Spinal cord (tissue), 10 donors: ENCODE measurements around the gene TXNRD2. TPM values are rescaled to one million over a fixed set of nuclear protein-coding genes. Genes with fewer than 3 reads are reported as not detected.

Source experiments
- DNase-seq, 6 donors: peaks; one replicate each; pipeline versions ENCODE4 v3.0.0 to v3.0.0-alpha.2; 2013 to 2015; ENCODE audit warnings: low spot score in 6 of 6, low read depth in 4 of 6
- H3K27ac ChIP-seq: one replicate; pipeline ENCODE4 v1.5.1; 2013; ENCODE audit warnings: low read depth, low read length, control low read depth
- H3K27me3 ChIP-seq: one replicate; pipeline ENCODE4 v1.6.1; 2013; ENCODE audit warnings: low read length; ENCODE audit not compliant: control insufficient read depth, insufficient read depth
- H3K36me3 ChIP-seq: one replicate; pipeline ENCODE4 v1.6.1; 2013; ENCODE audit warnings: low read length; ENCODE audit not compliant: control insufficient read depth, insufficient read depth
- H3K4me1 ChIP-seq: one replicate; pipeline ENCODE4 v1.6.1; 2013; ENCODE audit warnings: low read length; ENCODE audit not compliant: control insufficient read depth, insufficient read depth
- H3K4me3 ChIP-seq: one replicate; pipeline ENCODE4 v1.5.1; 2013; ENCODE audit warnings: low read depth, low read length, control low read depth
- H3K9me3 ChIP-seq: one replicate; pipeline ENCODE4 v1.6.1; 2013; ENCODE audit warnings: low read length; ENCODE audit not compliant: control insufficient read depth, insufficient read depth
- WGBS: methylation state at CpG from one replicate; pipeline ENCODE4 v1.1.5; 2013; ENCODE audit warnings: missing lambda C conversion rate; ENCODE audit not compliant: insufficient coverage; 5-methylcytosine and 5-hydroxymethylcytosine counted together
- polyA plus RNA-seq, 2 donors: library from polyadenylated mRNA; unstranded; fragments of 120-200 nt; gene quantifications; one replicate each; pipeline ENCODE4 v1.2.1, GENCODE V29; 2013; ENCODE audit not compliant: insufficient read length in 2 of 2
- total RNA-seq, 2 donors: library from RNA; depleted of rRNA in 1 of 2; stranded (reverse); fragments of 120-200 nt in 1 of 2; fragments of >200 nt in 1 of 2; gene quantifications; one replicate each; pipeline versions ENCODE4 v1.2.3 to v1.2.4, GENCODE V29; 2013 to 2014
- donor health status: healthy.

The TXNRD2 gene
- total and polyA plus RNA-seq, 4 donors, result 17.1 to 29.4 (median 23.6) TPM

GRCh38 chr22:19961201-19961580 lies 19.6 kb upstream of the TXNRD2 start:
- no peak for DNase-seq
- H3K4me1 ChIP-seq, result peaks cover 61% of the 10 kb centered on the region
- no peaks in the 10 kb centered on the region for H3K27me3 ChIP-seq
- H3K36me3 ChIP-seq, result peaks cover 60% of the 10 kb centered on the region
- no peak overlapping the region for H3K27ac ChIP-seq
- no peaks in the 10 kb centered on the region for H3K9me3 ChIP-seq
- H3K4me3 ChIP-seq, result no peak overlapping the region
- 90% methylated on average over 9 of the region's 9 CpGs for WGBS

- 90% methylated on average over 9 of the region's 12 CpGs for WGBS
- Histone ChIP-seq H3K36me3 (peaks cover 57% of the 10 kb centered on the region), H3K4me1 (peaks cover 56% of the 10 kb centered on the region), H3K27me3 (no peaks in the 10 kb centered on the region), H3K27ac (no peak overlapping the region), H3K4me3 (no peak overlapping the region), H3K9me3 (no peaks in the 10 kb centered on the region)
- no peak for DNase-seq
Measured at GRCh38 chr22:19960491-19961200, 19.0 kb upstream of the TXNRD2 start.

GRCh38 chr22:19959587-19960490 lies 18.2 kb upstream of the TXNRD2 start:
- no peak for DNase-seq
- Histone ChIP-seq H3K4me1 (peaks cover 48% of the 10 kb centered on the region), H3K9me3 (no peaks in the 10 kb centered on the region), H3K4me3 (no peak overlapping the region), H3K27ac (no peak overlapping the region), H3K36me3 (peaks cover 58% of the 10 kb centered on the region), H3K27me3 (no peaks in the 10 kb centered on the region)
- 20% methylated on average over 9 of the region's 13 CpGs for WGBS

GRCh38 chr22:19959043-19959586 lies 17.5 kb upstream of the TXNRD2 start:
- peak in 2 of 6 donors; percentile 77 to 85 for DNase-seq

GRCh38 chr22:19958083-19959042 lies 16.7 kb upstream of the TXNRD2 start:
- DNase-seq, result no peak
- WGBS, result 63% methylated on average over 6 of the region's 19 CpGs
- Histone ChIP-seq H3K9me3 (no peaks in the 10 kb centered on the region), H3K27ac (no peak overlapping the region), H3K27me3 (no peaks in the 10 kb centered on the region), H3K36me3 (peaks cover 48% of the 10 kb centered on the region), H3K4me1 (peaks cover 53% of the 10 kb centered on the region), H3K4me3 (peak overlapping the region; percentile 21)

More at GRCh38 chr22:19959043-19959586, 17.5 kb upstream of the TXNRD2 start:
- H3K27ac ChIP-seq, result no peak overlapping the region
- peaks cover 51% of the 10 kb centered on the region for H3K36me3 ChIP-seq
- no peaks in the 10 kb centered on the region for H3K9me3 ChIP-seq
- H3K27me3 ChIP-seq, result no peaks in the 10 kb centered on the region
- H3K4me1 ChIP-seq, result peaks cover 46% of the 10 kb centered on the region
- peak overlapping the region; percentile 21 for H3K4me3 ChIP-seq
- 29% methylated on average over 19 of the region's 30 CpGs for WGBS

GRCh38 chr22:19957445-19957844 lies 15.8 kb upstream of the TXNRD2 start:
- WGBS, result 81% methylated on average over 7 of the region's 9 CpGs
- H3K4me3 ChIP-seq, result no peak overlapping the region
- DNase-seq, result no peak
- peaks cover 42% of the 10 kb centered on the region for H3K36me3 ChIP-seq
- no peak overlapping the region for H3K27ac ChIP-seq
- no peaks in the 10 kb centered on the region for H3K9me3 ChIP-seq
- peaks cover 54% of the 10 kb centered on the region for H3K4me1 ChIP-seq
- no peaks in the 10 kb centered on the region for H3K27me3 ChIP-seq

GRCh38 chr22:19955241-19956128 lies 13.9 kb upstream of the TXNRD2 start:
- peaks cover 35% of the 10 kb centered on the region for H3K4me1 ChIP-seq
- H3K9me3 ChIP-seq, result no peaks in the 10 kb centered on the region
- WGBS, result 84% methylated on average over 18 of the region's 19 CpGs
- peaks cover 37% of the 10 kb centered on the region for H3K36me3 ChIP-seq
- no peak for DNase-seq
- H3K27me3 ChIP-seq, result no peaks in the 10 kb centered on the region
- no peak overlapping the region for H3K27ac ChIP-seq
- H3K4me3 ChIP-seq, result no peak overlapping the region

- H3K27ac ChIP-seq, result no peak overlapping the region
- no peak overlapping the region for H3K4me3 ChIP-seq
- no peak for DNase-seq
- H3K27me3 ChIP-seq, result no peaks in the 10 kb centered on the region
- H3K36me3 ChIP-seq, result peaks cover 33% of the 10 kb centered on the region
- peaks cover 22% of the 10 kb centered on the region for H3K4me1 ChIP-seq
- 86% methylated on average over 12 of the region's 13 CpGs for WGBS
- H3K9me3 ChIP-seq, result no peaks in the 10 kb centered on the region
Measured at GRCh38 chr22:19951346-19951745, 9.7 kb upstream of the TXNRD2 start.
